HG02623 (cell line): ENCODE data around the gene JMJD4.
A peak's percentile ranks its signal among the peaks of the same experiment; 100 is the strongest.

ENCODE experiments used
- ATAC-seq: cut with Tn5 transposase; IDR thresholded peaks from one replicate; pipeline ENCODE4 v1.9.1; 2021; ENCODE audit warnings: moderate library complexity; ENCODE audit not compliant: unreplicated experiment

JMJD4 gene

GRCh38 chr1:227734856-227735538, at the start of gene JMJD4, which contains the start of gene SNAP47:
Gene JMJD4, minus strand, starts transcription at chr1:227735302. Its CDS starts 29 bp downstream, at chr1:227735273.
Gene SNAP47, plus strand, starts transcription at chr1:227735435. Its CDS starts 12,302 bp downstream, at chr1:227747737.
- peak; percentile 95 for ATAC-seq

- ATAC-seq, result no peak
Measured at GRCh38 chr1:227782226-227782625, 47.1 kb upstream of the JMJD4 start.

GRCh38 chr1:227781314-227781930, 46.3 kb upstream of the JMJD4 start:
- no peak for ATAC-seq

- ATAC-seq, result no peak
Measured at GRCh38 chr1:227780101-227781044, 45.3 kb upstream of the JMJD4 start.

GRCh38 chr1:227779685-227780084, 44.6 kb upstream of the JMJD4 start:
- ATAC-seq, result no peak

DNA sequence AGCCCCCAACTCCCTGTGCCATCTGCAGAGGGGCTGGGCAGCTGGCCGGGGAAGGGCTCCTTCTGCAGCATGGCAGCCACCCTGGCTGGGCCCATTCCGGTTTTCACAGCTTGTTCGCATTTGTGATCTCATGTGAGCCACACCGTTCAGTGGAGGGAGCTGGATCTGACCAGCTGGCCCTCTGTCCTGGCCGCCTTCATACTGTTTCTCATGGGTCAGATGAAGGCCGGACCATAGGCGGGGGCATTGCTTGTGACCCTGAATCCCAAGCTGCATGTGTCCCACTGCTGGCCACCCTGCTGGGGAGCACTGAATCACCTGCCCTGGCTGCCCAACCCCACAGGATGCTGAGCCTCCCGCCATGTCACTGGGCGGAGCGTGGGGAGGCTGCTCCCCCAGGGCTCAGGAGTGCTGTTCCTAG, 43.9 kb upstream of the JMJD4 start:
- no peak for ATAC-seq

DNA sequence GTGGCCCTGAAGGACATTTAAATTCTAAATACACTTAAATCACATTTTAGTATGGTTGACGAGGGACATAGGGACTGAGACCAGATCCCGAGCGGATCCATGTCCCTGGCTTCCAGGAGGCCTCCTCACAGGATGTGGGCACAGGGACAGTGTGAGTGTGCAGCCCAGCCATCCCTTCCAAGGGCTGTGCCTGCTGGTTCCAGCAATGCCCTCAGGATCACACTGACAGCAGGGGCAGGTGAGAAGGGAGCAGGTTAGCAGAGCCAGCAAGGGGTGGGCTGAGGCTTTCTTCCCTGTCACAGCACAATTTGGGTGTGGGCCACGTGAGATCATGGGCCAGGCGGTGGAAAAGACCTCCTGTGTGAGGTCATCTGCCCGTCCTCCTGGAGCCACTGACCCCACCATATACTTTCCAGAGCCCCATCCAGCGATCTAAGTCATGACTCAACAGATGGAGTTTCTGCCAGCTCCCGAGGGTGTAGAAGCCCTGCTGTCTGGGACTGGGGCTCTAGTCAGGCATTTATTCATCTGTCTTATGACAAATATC, 43.4 kb upstream of the JMJD4 start:
- ATAC-seq, result no peak

DNA sequence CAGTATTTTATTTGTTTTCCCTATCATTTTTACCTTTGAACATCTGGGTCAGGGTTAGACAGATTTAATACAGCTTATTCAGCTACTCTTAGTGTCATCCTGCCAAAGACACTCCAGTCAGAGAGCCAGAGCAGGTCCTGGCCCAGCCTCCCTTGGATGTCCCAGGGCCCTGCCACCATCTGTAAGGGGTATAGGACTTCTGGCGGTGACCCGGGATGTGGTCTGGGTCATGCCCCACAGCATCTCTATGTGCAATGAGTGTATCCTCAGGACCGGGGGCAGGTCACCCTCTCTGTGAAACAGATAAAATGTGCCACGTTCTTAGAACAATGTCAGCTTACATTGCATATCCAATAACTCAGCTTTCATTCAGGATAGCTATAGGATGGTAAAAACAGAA, 42.5 kb upstream of the JMJD4 start:
- ATAC-seq, result no peak

DNA sequence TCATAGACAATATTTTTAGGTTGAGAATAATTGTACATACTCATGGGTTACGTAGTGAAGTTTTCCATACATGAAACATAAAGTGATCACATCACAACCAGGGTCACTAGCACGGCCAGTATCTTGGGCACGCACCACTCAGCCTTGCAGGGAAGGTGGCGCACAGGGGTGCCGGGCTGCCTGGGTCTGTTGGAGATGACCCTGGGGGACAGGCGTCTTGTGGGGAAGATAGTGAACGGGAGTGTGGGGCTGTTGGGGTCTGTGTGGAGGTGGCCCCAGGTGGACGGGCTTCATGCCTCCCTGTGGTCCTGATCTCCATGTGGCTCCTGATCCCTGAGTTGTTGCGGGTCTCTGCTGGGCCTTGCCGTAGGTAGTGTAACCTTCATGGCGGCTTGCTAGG, 42.1 kb upstream of the JMJD4 start:
- ATAC-seq, result no peak

GRCh38 chr1:227776331-227776771, 41.2 kb upstream of the JMJD4 start:
- ATAC-seq, result no peak

DNA sequence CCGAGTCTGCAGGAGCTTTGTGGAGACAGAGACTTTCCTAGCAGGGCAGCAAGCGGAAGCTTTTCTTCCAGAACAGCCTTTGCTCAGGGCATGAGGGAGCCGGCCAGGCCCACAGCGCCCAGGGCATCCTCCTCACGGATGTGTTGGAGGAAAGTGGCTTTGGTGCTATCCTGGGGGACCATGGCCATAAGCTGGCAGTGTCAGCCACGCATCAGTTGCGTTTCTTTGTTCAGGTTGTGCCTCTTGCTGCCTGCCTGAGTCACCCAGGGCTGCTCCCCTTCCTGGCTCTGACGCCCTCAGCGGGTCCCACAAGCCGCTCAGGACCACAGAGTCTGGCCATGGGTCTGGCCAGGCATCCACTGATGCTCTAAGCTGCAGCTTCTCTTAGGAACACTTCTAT, 40.7 kb upstream of the JMJD4 start:
- ATAC-seq, result no peak

DNA sequence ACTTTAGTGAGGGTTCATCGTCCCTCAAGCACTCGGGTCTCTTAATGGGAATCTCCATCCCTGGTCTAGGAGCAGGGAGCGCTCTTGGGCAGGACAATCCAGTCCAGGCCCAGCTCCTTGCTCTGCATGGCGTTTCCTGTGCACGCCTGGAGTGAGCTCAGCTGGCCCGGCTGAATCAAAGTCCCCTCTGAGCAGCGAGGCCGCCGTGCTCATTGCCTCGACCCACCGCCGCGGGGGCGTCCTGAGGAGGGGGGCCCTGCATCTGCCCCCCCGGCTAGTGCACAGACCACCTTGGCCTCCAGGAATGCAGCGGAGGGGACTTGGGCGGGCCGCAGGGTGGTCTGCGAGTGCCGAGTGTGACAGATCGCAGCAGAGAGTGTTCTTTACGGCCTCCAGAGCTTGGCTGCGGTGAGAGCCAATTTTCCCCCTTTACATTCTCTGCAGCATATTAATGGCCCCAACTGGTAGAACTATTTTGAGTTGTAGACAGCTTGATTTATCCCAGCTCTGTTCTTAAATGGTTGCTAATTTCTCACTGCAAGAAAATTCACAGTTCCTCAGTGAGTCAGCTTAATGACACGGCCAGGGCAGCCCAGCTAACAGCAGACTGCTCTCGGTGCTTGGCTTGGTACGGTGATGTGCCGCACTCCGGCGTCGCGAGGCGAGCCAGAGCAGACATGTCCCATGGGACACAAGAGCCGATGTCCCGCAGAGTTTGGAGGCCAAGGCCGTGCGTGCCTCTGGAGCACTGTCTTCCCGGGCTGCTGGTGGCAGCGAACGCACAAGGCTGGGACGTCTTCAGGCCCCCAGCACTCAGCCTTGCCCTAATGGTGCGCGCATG, 39.9 kb upstream of the JMJD4 start:
- ATAC-seq, result no peak

DNA sequence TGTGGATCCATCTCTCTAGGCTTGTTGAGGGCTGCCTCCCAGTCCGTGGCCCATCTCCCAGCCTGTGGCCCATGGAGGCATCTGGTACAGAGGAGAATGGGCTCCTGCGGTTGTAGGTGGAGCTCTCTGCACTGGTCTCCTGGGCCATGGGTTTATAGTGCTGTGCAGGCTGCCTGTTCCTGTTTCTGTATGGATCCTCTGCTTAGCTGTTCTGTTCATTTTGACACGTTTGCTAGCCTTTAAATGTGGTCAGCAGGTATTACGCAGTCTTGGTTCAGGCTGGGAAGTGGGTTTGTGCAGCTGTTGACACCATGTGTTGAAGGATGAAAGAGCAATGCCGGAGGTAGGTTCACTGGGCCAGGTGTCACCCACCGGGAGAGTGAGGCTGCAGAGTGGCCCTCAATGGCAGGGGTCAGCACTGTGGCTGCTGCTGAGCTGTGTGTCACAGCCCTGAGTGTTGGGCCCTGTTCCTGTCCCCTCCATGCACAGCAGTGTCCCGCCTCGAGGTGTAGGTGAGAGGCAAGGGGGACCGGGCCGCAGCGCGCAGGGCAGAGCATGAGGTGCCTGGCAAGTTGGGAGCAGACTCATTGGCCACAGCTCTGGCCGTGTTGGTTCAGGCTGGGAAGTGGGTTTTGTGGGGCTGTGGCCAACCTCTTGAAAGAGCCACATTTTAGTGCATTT, 39.1 kb upstream of the JMJD4 start:
- no peak for ATAC-seq

DNA sequence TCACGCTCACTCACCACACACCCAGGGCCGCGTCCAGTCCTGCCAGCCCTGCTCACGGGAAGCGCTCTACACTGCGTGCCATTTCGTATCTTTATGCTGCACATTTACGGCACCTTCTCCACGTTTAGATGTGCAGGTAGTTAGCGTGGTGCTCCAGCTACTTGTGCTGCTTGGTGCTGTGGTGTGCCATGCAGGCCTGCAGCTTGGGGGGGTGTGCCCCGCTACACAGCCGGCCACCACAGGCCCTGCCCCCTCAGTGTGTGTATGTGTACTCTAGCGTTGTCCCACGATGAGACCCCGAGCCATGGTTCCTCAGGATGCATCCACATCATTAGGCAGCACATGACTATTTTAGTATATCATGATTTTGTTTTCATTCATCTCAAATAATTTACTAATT, 38.5 kb upstream of the JMJD4 start:
- no peak for ATAC-seq

- no peak for ATAC-seq
Measured at GRCh38 chr1:227771771-227772170, 36.7 kb upstream of the JMJD4 start.

DNA sequence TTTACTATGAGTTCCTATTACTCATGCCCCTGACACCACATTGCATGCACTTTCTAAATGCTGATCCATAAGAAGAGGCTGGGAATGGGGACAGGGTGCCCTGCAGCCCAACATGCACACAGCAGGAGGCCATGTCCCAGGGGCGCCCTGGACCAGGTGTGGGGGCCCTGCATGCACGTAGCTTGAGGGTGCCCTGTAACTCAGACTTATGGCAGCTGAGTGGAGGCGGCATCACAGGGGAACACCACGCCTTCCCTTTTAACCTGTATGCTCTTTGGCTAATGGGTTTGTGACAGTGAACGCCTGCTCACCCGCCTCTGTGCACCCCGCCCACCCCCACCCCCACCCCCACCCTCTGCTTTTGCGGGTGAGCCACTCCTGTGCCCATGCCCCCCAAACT, 36.2 kb upstream of the JMJD4 start:
- ATAC-seq, result no peak

GRCh38 chr1:227770812-227771211, 35.7 kb upstream of the JMJD4 start:
- ATAC-seq, result no peak

GRCh38 chr1:227769936-227770494, 34.9 kb upstream of the JMJD4 start:
- no peak for ATAC-seq
